Heart right ventricle (tissue), 16 donors: ENCODE data around the gene C2orf72. TPM values are rescaled to one million over a fixed set of nuclear protein-coding genes. Genes with fewer than 3 reads are reported as not detected.

Source experiments
- ATAC-seq, 8 donors: fragments of 200-7000 bp; cut with Tn5 transposase; one replicate each; pipeline ENCODE4 v1.9.1; 2020; ENCODE audit warnings: mild to moderate bottlenecking in 8 of 8, moderate library complexity in 8 of 8, moderate number of reproducible peaks in 1 of 8
- DNase-seq, 2 donors: peaks; one replicate each; pipeline ENCODE4 v3.0.0-alpha.2; 2020
- H3K27ac ChIP-seq, 10 donors: fragments of 200-600 bp; sonication (generic) in 2 of 10; one replicate each; pipeline versions ENCODE4 v1.5.0 to v1.8.0; 2020 to 2022; ENCODE audit warnings: mild to moderate bottlenecking in 3 of 10
- H3K27me3 ChIP-seq, 7 donors: fragments of 200-600 bp; one replicate each; pipeline ENCODE4 v1.8.0; 2021 to 2022; ENCODE audit warnings: mild to moderate bottlenecking in 2 of 7
- H3K36me3 ChIP-seq, 9 donors: fragments of 200-600 bp; sonication (generic) in 1 of 9; one replicate each; pipeline versions ENCODE4 v1.5.0 to v1.8.0; 2020 to 2022; ENCODE audit warnings: mild to moderate bottlenecking in 2 of 9
- H3K4me1 ChIP-seq, 9 donors: fragments of 200-600 bp; sonication (generic) in 1 of 9; one replicate each; pipeline versions ENCODE4 v1.5.0 to v1.8.0; 2020 to 2022; ENCODE audit warnings: mild to moderate bottlenecking in 4 of 9
- H3K4me3 ChIP-seq, 10 donors: fragments of 200-600 bp; sonication (generic) in 2 of 10; one replicate each; pipeline versions ENCODE4 v1.5.0 to v1.8.0; 2020 to 2022; ENCODE audit warnings: mild to moderate bottlenecking in 7 of 10, moderate library complexity in 2 of 10
- H3K9me3 ChIP-seq, 11 donors: fragments of 200-600 bp in 10 of 11; sonication (generic) in 2 of 11; one replicate each; pipeline versions ENCODE4 v1.5.0 to v1.8.0; 2013 to 2022; ENCODE audit warnings: mild to moderate bottlenecking in 2 of 11, control low read depth in 1 of 11, moderate library complexity in 1 of 11
- WGBS, 2 donors: extraction: QIAGEN DNeasy Blood & Tissue Kit; methylation state at CpG; one replicate each; pipeline ENCODE4 v1.1.7; 2013; ENCODE audit warnings: inconsistent platforms in 1 of 2; 5-methylcytosine and 5-hydroxymethylcytosine counted together
- intact Hi-C, 10 donors: fragments of 100-400 bp; cut with DNase I; formaldehyde crosslinking; loops; one replicate each; pipeline versions ENCODE4 v1.11.1 to v1.14.2; 2022
- polyA plus RNA-seq, 2 donors: library from polyadenylated mRNA; stranded (reverse); fragments of 200-250 nt; gene quantifications; one replicate each; pipeline ENCODE4 v1.2.3, GENCODE V29; 2013
- total RNA-seq, 10 donors: library from RNA; stranded (reverse); fragmentation: NEBNext Ultra II Directional in 3 of 10; extraction: Animal tissue kit (Norgen Biotek cat#: 25700) in 3 of 10; gene quantifications; one replicate each; pipeline versions ENCODE4 v1.2.1 to v1.2.4, GENCODE V29; 2021 to 2023
- TF ChIP-seq, protein P1 (sequence below), 9 donors: fragments of 200-600 bp; sonication (generic) in 2 of 9; IDR thresholded peaks; one replicate each; pipeline versions ENCODE4 v1.5.0 to v1.8.0; 2021 to 2022; ENCODE audit warnings: antibody characterized with exemption in 9 of 9, mild to moderate bottlenecking in 5 of 9, moderate library complexity in 1 of 9
- donor health status: Arrhythmogenic right ventricular cardiomyopathy.
- donor health status: ischemic (EF 13 %, LVEDD 7.1; RV severe dilation, severe dysfunction).
- donor health status: healthy with polysubstance abuse.
- donor health status: DM: no; HTN: yes; CAD: no.
- donor health status: DM: no; HTN: no; CAD: no.
- donor health status: ischemic (EF 25% LVEDD 6.9; RV normal size, moderate dysfunction).
- donor health status: ischemic (EF 25% LVEDD 5.7; RV mildly dilated, moderate dysfunction).
- donor health status: healthy.
- donor health status: DM: yes; HTN: yes; CAD: no.
- donor health status: Ischemic cardiomyopathy.
- donor health status: ischemic (EF 35%, LVEDD 5.7; RV mildly dilated, moderate dysfunction).
- donor health status: nonischemic (EF 11% LVEDD 7.7; RV severe dilation, severe dysfunction).
- donor health status: DM: yes; HTN: yes; CAD: no.
- donor health status: PGD.
- donor health status: ischemic (EF 29% LVEDD 5.4; RV normal size, mild dysfunction).
- donor health status: nonischemic (EF 23%, LVEDD 6.1; RV moderate dilation, normal function).

C2orf72 gene
- total and polyA plus RNA-seq, 12 donors: 0.06 to 0.09 (median 0.07) TPM; not detected in 9

DNA sequence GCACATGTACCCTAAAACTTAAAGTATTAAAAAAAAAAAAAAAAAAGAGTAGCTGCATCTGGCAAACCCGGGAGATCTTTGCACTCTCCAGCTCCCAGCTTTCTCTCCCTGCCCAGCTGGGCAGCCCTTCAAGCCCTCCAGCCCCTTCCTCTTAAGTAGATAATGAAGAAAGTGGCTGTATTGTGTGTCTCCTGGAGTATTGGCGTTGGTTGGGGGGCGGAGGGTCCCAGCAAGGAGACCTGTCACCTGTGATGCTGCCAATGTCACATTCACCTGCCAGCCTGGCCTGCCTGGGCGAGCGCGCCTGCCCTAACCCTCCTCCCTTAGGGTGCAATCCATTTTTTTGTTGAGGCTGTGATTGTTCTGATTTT is 2.0 kb downstream of the C2orf72 start:
- ATAC-seq (no peak), DNase-seq (no peak)
- Histone ChIP-seq H3K27ac (no peak overlapping the region), H3K27me3 (peaks cover 11 to 76% (median 68%) of the 10 kb centered on the region in 7 donors), H3K4me1 (peaks cover 0 to 3% (median 0%) of the 10 kb centered on the region in 9 donors), H3K9me3 (no peaks in the 10 kb centered on the region), H3K36me3 (no peaks in the 10 kb centered on the region), H3K4me3 (no peak overlapping the region)
- intact Hi-C loops: no loop called here
- whole genome bisulfite sequencing, 2 donors: 80 to 81% methylated on average over 6 of the region's 6 CpGs
- TF ChIP-seq, protein P1, sequence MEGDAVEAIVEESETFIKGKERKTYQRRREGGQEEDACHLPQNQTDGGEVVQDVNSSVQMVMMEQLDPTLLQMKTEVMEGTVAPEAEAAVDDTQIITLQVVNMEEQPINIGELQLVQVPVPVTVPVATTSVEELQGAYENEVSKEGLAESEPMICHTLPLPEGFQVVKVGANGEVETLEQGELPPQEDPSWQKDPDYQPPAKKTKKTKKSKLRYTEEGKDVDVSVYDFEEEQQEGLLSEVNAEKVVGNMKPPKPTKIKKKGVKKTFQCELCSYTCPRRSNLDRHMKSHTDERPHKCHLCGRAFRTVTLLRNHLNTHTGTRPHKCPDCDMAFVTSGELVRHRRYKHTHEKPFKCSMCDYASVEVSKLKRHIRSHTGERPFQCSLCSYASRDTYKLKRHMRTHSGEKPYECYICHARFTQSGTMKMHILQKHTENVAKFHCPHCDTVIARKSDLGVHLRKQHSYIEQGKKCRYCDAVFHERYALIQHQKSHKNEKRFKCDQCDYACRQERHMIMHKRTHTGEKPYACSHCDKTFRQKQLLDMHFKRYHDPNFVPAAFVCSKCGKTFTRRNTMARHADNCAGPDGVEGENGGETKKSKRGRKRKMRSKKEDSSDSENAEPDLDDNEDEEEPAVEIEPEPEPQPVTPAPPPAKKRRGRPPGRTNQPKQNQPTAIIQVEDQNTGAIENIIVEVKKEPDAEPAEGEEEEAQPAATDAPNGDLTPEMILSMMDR (IDR thresholded peaks at IDR 0.05): no peak

DNA sequence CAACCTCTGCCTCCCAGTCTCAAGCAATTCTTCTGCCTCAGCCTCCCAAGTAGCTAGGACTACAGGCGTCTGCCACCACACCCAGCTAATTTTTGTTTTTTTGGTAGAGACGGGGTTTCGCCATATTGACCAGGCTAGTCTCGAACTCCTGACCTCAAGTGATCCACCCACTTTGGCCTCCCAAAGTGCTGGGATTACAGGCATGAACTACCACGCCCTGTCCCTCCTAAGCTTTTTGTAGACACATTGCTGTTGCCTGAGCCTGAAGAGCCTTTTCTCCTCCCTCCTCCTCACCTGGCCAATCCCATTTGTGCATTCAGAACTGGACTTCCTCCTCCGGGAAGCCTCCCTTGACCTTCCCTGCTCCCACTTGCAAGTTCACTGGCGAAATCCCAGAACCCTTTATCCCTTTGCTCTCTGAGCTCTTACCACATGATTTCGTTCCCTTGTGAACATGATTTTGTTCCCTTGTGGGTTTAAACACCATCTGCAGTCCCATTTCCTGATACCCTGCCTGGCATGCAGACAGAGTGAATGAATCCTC is 2.6 kb downstream of the C2orf72 start:
- no peak overlapping the region for H3K27ac ChIP-seq
- H3K9me3 ChIP-seq: no peaks in the 10 kb centered on the region
- no peaks in the 10 kb centered on the region for H3K36me3 ChIP-seq
- DNase-seq (no peak), ATAC-seq (no peak)
- H3K4me3 ChIP-seq: no peak overlapping the region
- intact Hi-C loops: loop anchor here in 1 of 10 donors (10.0 kb wide), 1 partner anchor 215 kb away; no protein-coding TSS in a partner anchor
- peaks cover 0 to 3% (median 0%) of the 10 kb centered on the region in 9 donors for H3K4me1 ChIP-seq
- H3K27me3 ChIP-seq: peaks cover 11 to 70% (median 62%) of the 10 kb centered on the region in 7 donors
- TF ChIP-seq, protein P1 (IDR thresholded peaks at IDR 0.05): no peak
- 76 to 85% methylated on average over 8 of the region's 8 CpGs for WGBS, 2 donors

DNA sequence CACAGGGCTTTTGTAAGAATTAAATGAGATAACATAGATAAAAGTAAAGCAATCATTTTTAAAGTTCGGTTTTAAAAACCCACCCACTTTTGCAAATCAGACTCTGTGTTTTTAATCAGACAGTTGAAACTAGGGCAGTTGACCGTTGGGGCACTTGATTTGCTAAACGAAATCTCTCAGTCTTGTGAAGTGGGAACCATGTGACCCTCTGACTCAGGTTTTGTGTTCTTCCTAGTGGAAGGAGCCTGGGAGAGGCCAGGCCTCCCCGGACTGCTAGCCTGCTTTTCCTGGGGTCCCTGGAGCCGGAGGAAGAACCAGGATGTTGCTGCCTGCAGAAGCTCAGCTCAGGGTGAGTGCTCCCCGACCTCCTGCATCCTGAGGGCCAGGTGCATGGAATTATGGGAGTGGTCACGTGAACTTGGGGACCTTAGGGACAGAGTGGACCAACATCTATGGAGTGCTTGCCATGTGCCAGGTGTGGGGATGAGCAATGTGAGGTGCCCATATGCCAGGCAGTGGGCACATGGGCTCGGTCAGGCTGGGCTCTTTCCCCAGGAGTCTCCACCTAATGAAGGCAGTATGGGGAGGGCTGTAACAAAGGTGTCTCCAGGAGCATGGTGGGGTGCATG is 3.9 kb downstream of the C2orf72 start:
- 67 to 68% methylated on average over 8 of the region's 8 CpGs for WGBS, 2 donors
- TF ChIP-seq, protein P1 (IDR thresholded peaks at IDR 0.05): no peak
- ATAC-seq (no peak), DNase-seq (no peak)
- Histone ChIP-seq H3K4me1 (peaks cover 0 to 3% (median 0%) of the 10 kb centered on the region in 9 donors), H3K4me3 (no peak overlapping the region), H3K27ac (no peak overlapping the region), H3K36me3 (no peaks in the 10 kb centered on the region), H3K9me3 (no peaks in the 10 kb centered on the region), H3K27me3 (peaks cover 11 to 57% (median 49%) of the 10 kb centered on the region in 7 donors)
- intact Hi-C loops: loop anchor here in 1 of 10 donors (10.0 kb wide), 1 partner anchor 216 kb away; no protein-coding TSS in a partner anchor

DNA sequence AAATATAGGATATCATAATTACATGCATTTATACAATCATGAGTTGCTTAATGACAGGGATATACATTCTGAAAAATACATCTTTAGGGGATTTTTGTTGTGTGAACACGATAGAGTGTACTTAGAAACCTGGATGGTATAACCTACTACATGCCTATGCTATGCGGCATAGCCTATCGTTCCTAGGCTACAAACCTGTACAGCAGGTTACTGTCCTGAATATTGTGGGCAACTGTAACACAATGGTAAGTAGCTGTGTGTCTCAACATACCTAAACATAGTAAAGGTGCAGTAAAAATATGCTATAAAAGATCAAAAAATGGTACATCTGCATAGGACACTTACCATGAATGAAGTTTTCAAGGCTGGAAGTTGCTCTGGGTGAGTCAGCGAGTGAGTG is 6.5 kb downstream of the C2orf72 start:
- peaks cover 0 to 47% (median 29%) of the 10 kb centered on the region in 7 donors for H3K27me3 ChIP-seq
- 91 to 94% methylated on average over 4 of the region's 4 CpGs for WGBS, 2 donors
- no peak for DNase-seq
- no peaks in the 10 kb centered on the region for H3K4me1 ChIP-seq
- no peak overlapping the region for H3K27ac ChIP-seq
- H3K9me3 ChIP-seq: no peaks in the 10 kb centered on the region
- H3K36me3 ChIP-seq: no peaks in the 10 kb centered on the region
- intact Hi-C loops: loop anchor here in 1 of 10 donors (10.0 kb wide), 1 partner anchor 219 kb away; no protein-coding TSS in a partner anchor
- ATAC-seq: no peak
- TF ChIP-seq, protein P1 (IDR thresholded peaks at IDR 0.05): no peak
- H3K4me3 ChIP-seq: no peak overlapping the region
